ENCODE measurements around the gene ZNF385B. TPM values are rescaled to one million over a fixed set of nuclear protein-coding genes. Genes with fewer than 3 reads are reported as not detected.

The ZNF385B gene
- total RNA-seq, 4 donors from 2014 or later: 0.51 to 2.9 (median 1.7) TPM

- TF ChIP-seq, protein P1, sequence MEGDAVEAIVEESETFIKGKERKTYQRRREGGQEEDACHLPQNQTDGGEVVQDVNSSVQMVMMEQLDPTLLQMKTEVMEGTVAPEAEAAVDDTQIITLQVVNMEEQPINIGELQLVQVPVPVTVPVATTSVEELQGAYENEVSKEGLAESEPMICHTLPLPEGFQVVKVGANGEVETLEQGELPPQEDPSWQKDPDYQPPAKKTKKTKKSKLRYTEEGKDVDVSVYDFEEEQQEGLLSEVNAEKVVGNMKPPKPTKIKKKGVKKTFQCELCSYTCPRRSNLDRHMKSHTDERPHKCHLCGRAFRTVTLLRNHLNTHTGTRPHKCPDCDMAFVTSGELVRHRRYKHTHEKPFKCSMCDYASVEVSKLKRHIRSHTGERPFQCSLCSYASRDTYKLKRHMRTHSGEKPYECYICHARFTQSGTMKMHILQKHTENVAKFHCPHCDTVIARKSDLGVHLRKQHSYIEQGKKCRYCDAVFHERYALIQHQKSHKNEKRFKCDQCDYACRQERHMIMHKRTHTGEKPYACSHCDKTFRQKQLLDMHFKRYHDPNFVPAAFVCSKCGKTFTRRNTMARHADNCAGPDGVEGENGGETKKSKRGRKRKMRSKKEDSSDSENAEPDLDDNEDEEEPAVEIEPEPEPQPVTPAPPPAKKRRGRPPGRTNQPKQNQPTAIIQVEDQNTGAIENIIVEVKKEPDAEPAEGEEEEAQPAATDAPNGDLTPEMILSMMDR (IDR thresholded peaks at IDR 0.05; ENCODE audit: low read depth): no peak
Measured at GRCh38 chr2:179652296-179652695, 209.1 kb downstream of the ZNF385B start.

- TF ChIP-seq, protein P1 (IDR thresholded peaks at IDR 0.05; ENCODE audit: low read depth): no peak
Measured at GRCh38 chr2:179650420-179650819, 211.0 kb downstream of the ZNF385B start.

GRCh38 chr2:179646862-179647587 lies 214.4 kb downstream of the ZNF385B start:
- TF ChIP-seq, protein P1 (IDR thresholded peaks at IDR 0.05; ENCODE audit: low read depth): no peak

- TF ChIP-seq, protein P1 (IDR thresholded peaks at IDR 0.05; ENCODE audit: low read depth): no peak
Measured at GRCh38 chr2:179646173-179646769, 215.1 kb downstream of the ZNF385B start.

DNA sequence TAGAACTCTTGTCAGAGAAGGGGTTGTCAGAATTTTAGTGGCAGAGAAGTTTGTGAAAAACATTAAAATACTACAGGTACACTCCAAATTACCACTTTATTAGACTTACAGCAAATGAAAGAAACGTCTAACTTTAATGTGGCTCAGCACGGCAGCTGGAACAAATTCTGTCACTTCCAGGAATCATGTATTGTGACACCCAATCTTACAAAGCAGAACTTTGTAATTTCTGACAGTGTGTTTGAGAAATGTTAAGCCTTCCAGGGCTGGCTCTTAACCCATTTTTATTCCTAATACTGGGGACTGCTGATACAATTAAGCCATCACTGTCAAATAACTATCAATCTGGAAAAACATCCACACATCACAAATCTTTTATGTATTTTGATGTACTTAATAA lies 216.4 kb downstream of the ZNF385B start:
- TF ChIP-seq, protein P1 (IDR thresholded peaks at IDR 0.05; ENCODE audit: low read depth): no peak

- TF ChIP-seq, protein P1 (IDR thresholded peaks at IDR 0.05; ENCODE audit: low read depth): no peak
Measured at GRCh38 chr2:179642462-179642861, 218.9 kb downstream of the ZNF385B start.

- TF ChIP-seq, protein P1 (IDR thresholded peaks at IDR 0.05; ENCODE audit: low read depth): no peak
Measured at GRCh38 chr2:179636995-179637394, 224.4 kb downstream of the ZNF385B start.
